IPS-15b (cell line): ENCODE measurements around the gene FAS.

Experiments
- H3K27me3 ChIP-seq: one replicate; pipeline ENCODE4 v1.6.1; 2013; ENCODE audit warnings: low read length; ENCODE audit not compliant: control insufficient read depth, insufficient read depth
- H3K36me3 ChIP-seq: one replicate; pipeline ENCODE4 v1.6.1; 2013; ENCODE audit warnings: low read length; ENCODE audit not compliant: control insufficient read depth, insufficient read depth
- H3K4me1 ChIP-seq: one replicate; pipeline ENCODE4 v1.6.1; 2013; ENCODE audit warnings: mild to moderate bottlenecking, low read length; ENCODE audit not compliant: control insufficient read depth, insufficient read depth
- H3K4me3 ChIP-seq: one replicate; pipeline ENCODE4 v1.5.1; 2013; ENCODE audit warnings: low read depth, low read length
- H3K9ac ChIP-seq: one replicate; pipeline ENCODE4 v1.6.1; 2013; ENCODE audit warnings: low read depth, mild to moderate bottlenecking, low read length
- H3K9me3 ChIP-seq: one replicate; pipeline ENCODE4 v1.6.1; 2013; ENCODE audit warnings: mild to moderate bottlenecking, low read length; ENCODE audit not compliant: control insufficient read depth, insufficient read depth

FAS gene

GRCh38 chr10:88974446-88975376, 15.9 kb upstream of the FAS start:
- Histone ChIP-seq H3K27me3 (no peaks in the 10 kb centered on the region), H3K4me3 (no peak overlapping the region), H3K9me3 (no peaks in the 10 kb centered on the region), H3K4me1 (no peaks in the 10 kb centered on the region), H3K9ac (no peak overlapping the region), H3K36me3 (no peaks in the 10 kb centered on the region)

GRCh38 chr10:88975377-88975720, 15.2 kb upstream of the FAS start:
- Histone ChIP-seq H3K4me1 (no peaks in the 10 kb centered on the region), H3K4me3 (no peak overlapping the region), H3K9ac (no peak overlapping the region), H3K9me3 (no peaks in the 10 kb centered on the region), H3K27me3 (no peaks in the 10 kb centered on the region), H3K36me3 (no peaks in the 10 kb centered on the region)

- Histone ChIP-seq H3K9me3 (no peaks in the 10 kb centered on the region), H3K4me1 (no peaks in the 10 kb centered on the region), H3K9ac (no peak overlapping the region), H3K27me3 (no peaks in the 10 kb centered on the region), H3K36me3 (no peaks in the 10 kb centered on the region), H3K4me3 (no peak overlapping the region)
These were observed 12.1 kb upstream of the FAS start for GRCh38 chr10:88978463-88978862.

GRCh38 chr10:88979153-88979562, 11.4 kb upstream of the FAS start:
- Histone ChIP-seq H3K9ac (no peak overlapping the region), H3K36me3 (no peaks in the 10 kb centered on the region), H3K9me3 (no peaks in the 10 kb centered on the region), H3K27me3 (no peaks in the 10 kb centered on the region), H3K4me3 (no peak overlapping the region), H3K4me1 (no peaks in the 10 kb centered on the region)

GRCh38 chr10:88979603-88980002, 11.0 kb upstream of the FAS start:
- Histone ChIP-seq H3K4me1 (no peaks in the 10 kb centered on the region), H3K4me3 (no peak overlapping the region), H3K9ac (no peak overlapping the region), H3K27me3 (no peaks in the 10 kb centered on the region), H3K9me3 (no peaks in the 10 kb centered on the region), H3K36me3 (no peaks in the 10 kb centered on the region)

- Histone ChIP-seq H3K27me3 (no peaks in the 10 kb centered on the region), H3K4me3 (no peak overlapping the region), H3K9ac (no peak overlapping the region), H3K36me3 (no peaks in the 10 kb centered on the region), H3K9me3 (no peaks in the 10 kb centered on the region), H3K4me1 (no peaks in the 10 kb centered on the region)
These were observed 10.4 kb upstream of the FAS start for GRCh38 chr10:88980247-88980646.

GRCh38 chr10:88980800-88981199, 9.8 kb upstream of the FAS start:
- no peak overlapping the region for H3K4me3 ChIP-seq
- H3K4me1 ChIP-seq: no peaks in the 10 kb centered on the region
- H3K9me3 ChIP-seq: no peaks in the 10 kb centered on the region
- H3K9ac ChIP-seq: no peak overlapping the region
- H3K36me3 ChIP-seq: no peaks in the 10 kb centered on the region
- no peaks in the 10 kb centered on the region for H3K27me3 ChIP-seq

- no peaks in the 10 kb centered on the region for H3K27me3 ChIP-seq
- no peak overlapping the region for H3K9ac ChIP-seq
- no peaks in the 10 kb centered on the region for H3K4me1 ChIP-seq
- H3K4me3 ChIP-seq: no peak overlapping the region
- H3K36me3 ChIP-seq: no peaks in the 10 kb centered on the region
- no peaks in the 10 kb centered on the region for H3K9me3 ChIP-seq
These were observed 9.2 kb upstream of the FAS start for GRCh38 chr10:88981435-88981834.

- Histone ChIP-seq H3K9ac (no peak overlapping the region), H3K9me3 (no peaks in the 10 kb centered on the region), H3K4me3 (no peak overlapping the region), H3K36me3 (no peaks in the 10 kb centered on the region), H3K27me3 (no peaks in the 10 kb centered on the region), H3K4me1 (no peaks in the 10 kb centered on the region)
These were observed 8.2 kb upstream of the FAS start for GRCh38 chr10:88982366-88982765.

GRCh38 chr10:88983206-88983605, 7.4 kb upstream of the FAS start:
- H3K36me3 ChIP-seq: no peaks in the 10 kb centered on the region
- H3K4me3 ChIP-seq: no peak overlapping the region
- no peak overlapping the region for H3K9ac ChIP-seq
- no peaks in the 10 kb centered on the region for H3K4me1 ChIP-seq
- no peaks in the 10 kb centered on the region for H3K9me3 ChIP-seq
- H3K27me3 ChIP-seq: no peaks in the 10 kb centered on the region

- Histone ChIP-seq H3K9ac (no peak overlapping the region), H3K27me3 (peaks cover 2% of the 10 kb centered on the region), H3K4me1 (no peaks in the 10 kb centered on the region), H3K36me3 (no peaks in the 10 kb centered on the region), H3K4me3 (no peak overlapping the region), H3K9me3 (no peaks in the 10 kb centered on the region)
These were observed 6.7 kb upstream of the FAS start for GRCh38 chr10:88983939-88984338.

GRCh38 chr10:88984525-88984924, 6.1 kb upstream of the FAS start:
- peaks cover 7% of the 10 kb centered on the region for H3K27me3 ChIP-seq

More at GRCh38 chr10:88984525-88984924, 6.1 kb upstream of the FAS start:
- Histone ChIP-seq H3K4me3 (no peak overlapping the region), H3K4me1 (no peaks in the 10 kb centered on the region), H3K36me3 (no peaks in the 10 kb centered on the region), H3K9me3 (no peaks in the 10 kb centered on the region), H3K9ac (no peak overlapping the region)
